ENCODE measurements around the gene TMEM63C.

DNA sequence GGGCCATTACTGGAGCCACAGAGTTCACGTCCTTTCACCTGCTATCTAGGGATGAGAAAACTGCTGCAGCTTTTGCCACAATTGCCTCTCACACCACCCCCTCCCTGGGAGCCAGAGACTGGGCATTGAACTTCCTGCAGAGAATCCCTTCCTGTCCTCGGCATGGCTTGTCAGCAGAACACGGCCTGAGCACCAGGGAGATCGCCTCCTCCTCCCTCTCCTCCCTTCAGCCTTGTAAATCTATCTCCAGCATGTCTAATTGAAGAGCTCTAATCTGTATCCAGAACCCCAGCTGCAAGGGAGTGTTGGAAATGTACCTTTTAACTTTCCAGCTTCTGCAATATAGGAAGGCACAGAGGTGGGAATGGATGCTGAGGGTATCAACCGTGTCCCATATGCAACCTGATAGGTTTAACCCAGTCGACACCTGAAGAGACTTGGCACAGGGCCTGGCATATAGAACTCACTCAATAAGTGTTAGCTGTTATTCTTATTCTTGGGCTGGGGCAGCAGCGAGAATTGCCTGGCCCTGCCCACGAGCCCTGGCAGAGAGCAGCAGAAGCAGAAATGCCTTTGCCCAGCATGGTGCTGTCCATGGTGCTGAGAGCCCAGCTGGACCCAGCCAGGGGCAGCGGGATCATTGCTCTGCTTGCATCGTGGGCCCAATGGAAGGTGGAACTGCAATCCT lies 26.8 kb downstream of the TMEM63C start:
- TF ChIP-seq, protein P1, sequence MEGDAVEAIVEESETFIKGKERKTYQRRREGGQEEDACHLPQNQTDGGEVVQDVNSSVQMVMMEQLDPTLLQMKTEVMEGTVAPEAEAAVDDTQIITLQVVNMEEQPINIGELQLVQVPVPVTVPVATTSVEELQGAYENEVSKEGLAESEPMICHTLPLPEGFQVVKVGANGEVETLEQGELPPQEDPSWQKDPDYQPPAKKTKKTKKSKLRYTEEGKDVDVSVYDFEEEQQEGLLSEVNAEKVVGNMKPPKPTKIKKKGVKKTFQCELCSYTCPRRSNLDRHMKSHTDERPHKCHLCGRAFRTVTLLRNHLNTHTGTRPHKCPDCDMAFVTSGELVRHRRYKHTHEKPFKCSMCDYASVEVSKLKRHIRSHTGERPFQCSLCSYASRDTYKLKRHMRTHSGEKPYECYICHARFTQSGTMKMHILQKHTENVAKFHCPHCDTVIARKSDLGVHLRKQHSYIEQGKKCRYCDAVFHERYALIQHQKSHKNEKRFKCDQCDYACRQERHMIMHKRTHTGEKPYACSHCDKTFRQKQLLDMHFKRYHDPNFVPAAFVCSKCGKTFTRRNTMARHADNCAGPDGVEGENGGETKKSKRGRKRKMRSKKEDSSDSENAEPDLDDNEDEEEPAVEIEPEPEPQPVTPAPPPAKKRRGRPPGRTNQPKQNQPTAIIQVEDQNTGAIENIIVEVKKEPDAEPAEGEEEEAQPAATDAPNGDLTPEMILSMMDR (IDR thresholded peaks at IDR 0.05), result no peak
- no peak for TF ChIP-seq POLR2A (IDR thresholded peaks at IDR 0.05)
